Measurements from ENCODE around the gene DIP2C. TPM values are rescaled to one million over a fixed set of nuclear protein-coding genes. Genes with fewer than 3 reads are reported as not detected.

DIP2C gene
- total RNA-seq, 1 donor from 2014 or later = 0.53 TPM

- Histone ChIP-seq H3K36me3 (ENCODE audit: control insufficient read depth, insufficient read depth, low read length) (peaks cover 9% of the 10 kb centered on the region), H3K27me3 (ENCODE audit: control insufficient read depth, insufficient read depth, low read length) (no peaks in the 10 kb centered on the region), H3K4me3 (ENCODE audit: low read depth, low read length) (no peak overlapping the region)
- TF ChIP-seq CTCF (IDR thresholded peaks at IDR 0.05; ENCODE audit: insufficient read depth, low read length, severe bottlenecking) = no peak
- FAIRE-seq = peak; percentile 52
- DNase-seq (ENCODE audit: low read depth) = no peak
Measured at GRCh38 chr10:251982-252582, 437.4 kb downstream of the DIP2C start.

GRCh38 chr10:248307-248706, 441.2 kb downstream of the DIP2C start:
- TF ChIP-seq CTCF (IDR thresholded peaks at IDR 0.05; ENCODE audit: insufficient read depth, low read length, severe bottlenecking) = no peak
- DNase-seq (ENCODE audit: low read depth) (no peak), FAIRE-seq (no peak)
- Histone ChIP-seq H3K4me3 (ENCODE audit: low read depth, low read length) (no peak overlapping the region), H3K27me3 (ENCODE audit: control insufficient read depth, insufficient read depth, low read length) (no peaks in the 10 kb centered on the region), H3K36me3 (ENCODE audit: control insufficient read depth, insufficient read depth, low read length) (peaks cover 13% of the 10 kb centered on the region)

GRCh38 chr10:247480-247879, 442.0 kb downstream of the DIP2C start:
- Histone ChIP-seq H3K4me3 (ENCODE audit: low read depth, low read length) (no peak overlapping the region), H3K27me3 (ENCODE audit: control insufficient read depth, insufficient read depth, low read length) (no peaks in the 10 kb centered on the region), H3K36me3 (ENCODE audit: control insufficient read depth, insufficient read depth, low read length) (peaks cover 13% of the 10 kb centered on the region)
- TF ChIP-seq CTCF (IDR thresholded peaks at IDR 0.05; ENCODE audit: insufficient read depth, low read length, severe bottlenecking) = no peak
- DNase-seq (ENCODE audit: low read depth) (no peak), FAIRE-seq (no peak)

- FAIRE-seq (no peak), DNase-seq (ENCODE audit: low read depth) (no peak)
- no peak for TF ChIP-seq CTCF (IDR thresholded peaks at IDR 0.05; ENCODE audit: insufficient read depth, low read length, severe bottlenecking)
- peaks cover 12% of the 10 kb centered on the region for H3K36me3 ChIP-seq (ENCODE audit: control insufficient read depth, insufficient read depth, low read length)
- H3K4me3 ChIP-seq (ENCODE audit: low read depth, low read length) = no peak overlapping the region
- H3K27me3 ChIP-seq (ENCODE audit: control insufficient read depth, insufficient read depth, low read length) = no peaks in the 10 kb centered on the region
Measured at GRCh38 chr10:246431-246830, 443.0 kb downstream of the DIP2C start.

- Histone ChIP-seq H3K36me3 (ENCODE audit: control insufficient read depth, insufficient read depth, low read length) (peaks cover 12% of the 10 kb centered on the region), H3K27me3 (ENCODE audit: control insufficient read depth, insufficient read depth, low read length) (no peaks in the 10 kb centered on the region), H3K4me3 (ENCODE audit: low read depth, low read length) (no peak overlapping the region)
- DNase-seq (ENCODE audit: low read depth) (no peak), FAIRE-seq (no peak)
- no peak for TF ChIP-seq CTCF (IDR thresholded peaks at IDR 0.05; ENCODE audit: insufficient read depth, low read length, severe bottlenecking)
Measured at GRCh38 chr10:244227-244626, 445.2 kb downstream of the DIP2C start.

Measured in bronchial epithelial cell (primary cell).